Limb (tissue), 2 donors: Measurements from ENCODE around the gene LCNL1.

ENCODE experiments used
- DNase-seq, 2 donors: peaks; one replicate each; pipeline ENCODE4 v3.0.0-alpha.2; 2016; ENCODE audit errors: extremely low spot score in 2 of 2

The LCNL1 gene

DNA sequence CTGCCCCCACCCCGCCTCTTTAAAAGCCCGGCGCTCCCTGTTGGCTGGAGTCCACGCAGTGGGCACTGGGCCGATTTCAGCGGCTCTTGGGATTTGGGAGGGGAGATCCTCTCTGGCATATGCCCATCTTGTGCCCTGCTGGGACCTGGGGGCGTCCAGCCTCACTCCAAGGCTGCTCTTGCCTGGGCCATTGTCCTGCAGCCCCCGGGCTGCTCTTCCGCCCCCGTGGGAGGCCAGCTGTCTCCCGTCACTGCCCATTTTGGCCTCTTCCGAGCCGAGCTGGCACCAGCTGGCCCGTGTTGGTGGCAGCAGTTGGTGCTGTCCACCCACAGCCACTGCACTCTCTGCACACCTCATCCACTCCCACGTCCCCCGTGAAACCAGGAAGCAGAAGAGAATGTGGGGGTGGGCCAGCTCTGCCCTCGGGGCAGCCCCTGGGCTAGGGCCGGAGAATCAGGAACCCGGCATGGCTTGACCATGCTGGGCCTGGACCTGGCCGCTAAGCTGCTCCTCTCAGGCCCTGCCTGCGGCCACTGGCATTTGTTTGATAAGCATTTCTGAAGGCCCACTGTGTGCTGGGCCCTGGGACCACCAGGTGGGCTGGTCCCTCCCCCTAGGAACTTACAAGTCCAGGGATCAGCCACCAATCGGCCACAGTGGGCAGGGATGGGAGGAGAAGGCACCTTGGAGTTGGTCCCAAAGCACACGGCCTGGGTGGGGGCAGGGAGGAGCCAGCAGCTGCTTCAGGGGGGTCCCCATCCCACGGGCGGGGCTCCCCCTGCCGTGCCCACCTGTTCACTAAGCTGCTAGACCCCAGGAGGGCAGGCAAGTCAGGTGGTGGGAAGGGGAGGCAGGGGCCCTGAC, 35.5 kb upstream of the LCNL1 start:
- DNase-seq, result no peak

DNA sequence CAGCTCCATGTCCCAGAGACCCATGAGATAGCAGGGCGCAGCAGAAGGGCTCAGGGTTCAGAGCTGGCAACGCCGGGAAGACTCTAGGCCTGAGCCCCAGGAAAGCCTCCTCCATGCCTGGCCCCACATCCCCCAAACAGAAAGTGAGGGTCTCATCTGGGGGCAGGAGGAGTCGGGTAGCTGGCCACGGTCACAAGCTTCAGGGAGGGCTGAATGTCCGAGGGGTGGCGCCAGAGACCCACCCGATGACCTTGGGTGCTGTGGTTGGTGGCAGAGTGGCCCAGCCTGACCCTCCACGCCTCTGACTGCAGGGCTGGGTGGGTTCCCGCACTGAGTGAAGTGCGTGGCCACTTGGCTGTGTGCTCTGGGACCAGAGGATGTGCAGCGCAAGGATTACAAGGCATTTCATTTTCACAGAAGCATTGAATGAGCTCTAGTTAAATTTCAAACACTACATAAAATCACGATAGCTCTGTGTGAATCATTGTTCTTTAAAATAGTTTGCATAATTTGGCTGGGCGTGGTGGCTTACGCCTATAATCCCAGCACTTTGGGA, 34.8 kb upstream of the LCNL1 start:
- DNase-seq, result no peak

DNA sequence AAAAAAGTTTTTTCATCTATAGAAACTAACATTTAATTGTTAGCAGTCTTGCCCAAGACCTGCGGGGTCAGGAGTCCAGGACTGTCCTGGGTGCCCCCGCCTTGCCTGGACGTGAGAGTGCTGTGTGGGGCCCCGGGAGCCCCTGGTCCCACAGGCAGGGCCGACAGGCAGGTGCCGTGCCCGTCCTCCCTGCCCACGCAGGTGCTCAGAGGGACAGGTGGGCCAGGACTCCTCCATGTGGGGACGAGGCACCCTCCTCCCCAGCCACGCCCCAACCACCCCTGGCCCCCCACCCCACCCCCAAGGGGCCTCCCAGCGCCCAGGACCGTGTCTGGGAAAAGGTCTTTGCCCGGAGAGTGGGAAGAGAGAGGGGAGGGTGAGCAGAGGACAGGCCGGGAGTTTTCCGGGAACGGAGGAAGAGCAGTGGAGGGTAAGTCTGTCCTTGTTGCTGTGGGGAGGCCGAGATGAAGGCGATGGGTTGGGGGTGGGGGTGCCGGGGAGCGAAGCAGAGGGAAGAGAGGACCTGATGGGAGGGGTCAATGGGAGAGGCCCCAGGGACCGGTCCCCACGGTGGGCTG, 33.5 kb upstream of the LCNL1 start:
- DNase-seq, result no peak

DNA sequence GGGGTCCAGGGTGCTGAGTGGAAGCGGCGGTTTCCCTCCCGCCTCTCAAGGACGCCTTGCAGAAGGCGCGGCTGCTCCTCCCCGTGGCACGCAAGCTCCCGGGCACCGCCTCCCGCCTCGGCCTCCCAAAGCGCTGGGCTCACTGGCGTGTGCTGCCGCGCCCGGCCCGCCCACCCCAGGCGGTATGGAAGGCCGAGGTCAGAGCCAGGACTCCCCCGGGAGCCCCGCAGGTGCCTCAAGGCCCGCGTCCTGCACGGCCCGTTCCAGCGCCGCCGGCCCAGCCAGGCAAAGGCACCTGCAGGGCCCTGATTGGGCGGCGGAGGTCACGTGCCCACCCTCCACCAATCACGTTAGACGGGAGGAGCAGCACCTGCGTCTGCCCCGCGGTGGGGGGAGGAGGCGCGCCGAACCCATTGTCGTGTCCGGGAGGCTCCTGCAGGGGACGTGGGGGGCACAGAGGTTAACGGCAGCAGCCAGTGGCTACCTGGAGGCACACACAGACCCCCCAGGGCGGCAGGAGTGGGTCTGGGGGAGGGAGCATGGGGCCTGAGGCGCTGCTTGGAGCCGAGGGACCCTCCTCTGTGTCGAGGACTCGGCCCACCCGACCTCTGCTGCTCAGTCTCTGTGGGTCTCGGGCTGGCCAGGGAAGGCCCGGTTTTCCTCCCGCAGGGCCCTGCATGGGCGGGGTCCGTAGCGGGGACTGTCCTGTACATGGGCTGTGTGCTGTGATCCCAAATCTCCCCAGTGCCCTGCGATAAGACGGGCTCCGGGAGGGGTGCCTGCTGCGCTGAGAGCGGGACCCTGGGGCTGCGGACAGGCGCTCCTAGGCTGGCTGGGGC, 32.8 kb upstream of the LCNL1 start:
- peak; percentile 72 to 95 for DNase-seq

DNA sequence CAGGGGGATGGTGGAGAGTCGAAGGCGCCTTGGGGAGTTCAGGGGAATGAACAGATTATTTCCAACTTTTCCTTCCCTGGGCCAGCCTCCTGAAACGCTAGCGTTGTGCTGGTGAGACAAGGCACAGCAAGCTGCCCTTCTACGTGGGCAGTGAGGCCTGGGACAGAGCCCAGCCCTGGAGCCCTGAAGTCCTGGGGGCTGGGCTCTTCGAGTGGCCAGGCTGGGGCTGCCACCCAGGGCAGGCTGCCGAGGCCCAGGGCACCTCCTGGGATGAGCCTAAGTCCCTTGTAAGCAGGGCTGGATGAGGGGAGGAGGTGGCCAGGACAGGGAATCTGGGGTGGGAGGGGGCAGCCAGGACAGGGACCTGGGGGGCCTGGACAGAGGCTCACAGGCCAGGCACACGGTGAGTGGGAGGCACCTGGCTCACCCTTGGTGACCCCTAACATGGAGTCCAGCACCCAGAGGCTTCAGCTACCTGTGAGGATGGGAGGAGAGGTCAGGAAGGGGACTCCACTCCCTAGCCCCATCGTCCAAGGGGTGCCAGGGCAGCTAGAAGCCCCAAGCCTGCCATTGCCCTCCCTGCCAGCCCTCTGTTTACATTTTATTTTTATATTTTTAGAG, 32.0 kb upstream of the LCNL1 start:
- no peak for DNase-seq

DNA sequence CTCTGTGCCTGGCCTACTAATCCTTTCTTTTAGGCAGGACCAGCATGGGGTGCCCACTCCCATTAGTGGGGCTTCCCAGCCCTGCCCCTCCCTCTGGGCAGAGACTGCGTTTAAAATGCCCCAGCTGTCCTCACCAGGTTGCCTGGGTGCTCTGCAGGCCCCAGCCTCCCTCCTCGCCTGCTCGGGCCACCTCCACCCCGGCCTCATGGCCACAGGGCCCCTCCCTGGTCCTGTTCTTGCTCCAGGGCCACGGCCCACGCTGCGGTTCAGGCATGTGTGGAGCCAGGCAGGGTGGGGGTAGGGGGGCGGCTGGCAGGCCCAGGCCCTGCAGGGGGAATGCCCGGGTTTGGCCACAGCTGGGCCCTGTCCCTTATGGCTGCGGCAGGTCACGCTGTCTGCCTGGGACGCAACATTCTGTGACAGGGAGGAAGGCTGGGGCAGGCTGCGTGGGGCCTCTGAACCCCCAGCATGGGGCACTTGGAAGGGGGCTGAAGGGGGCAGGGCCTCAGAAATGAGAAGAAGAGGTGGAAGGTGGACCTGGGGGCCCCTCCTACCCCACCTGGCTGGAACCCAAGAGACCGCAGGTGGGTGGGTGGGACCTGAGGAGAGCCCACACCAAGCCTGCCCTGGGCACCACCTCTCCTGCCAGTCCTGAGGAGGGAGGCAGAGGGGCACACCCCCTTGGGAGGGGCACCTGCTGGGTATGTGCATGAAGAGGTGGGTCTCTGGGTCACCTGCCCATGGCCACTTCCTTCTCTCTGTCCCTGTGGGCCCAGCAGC, 31.1 kb upstream of the LCNL1 start, which contains the start of gene LCN12:
TSS of gene LCN12 (plus strand) at position 733 of the 780 bp plus-strand sequence. CDS start 55 bp downstream, outside the sequence.
- no peak for DNase-seq

DNA sequence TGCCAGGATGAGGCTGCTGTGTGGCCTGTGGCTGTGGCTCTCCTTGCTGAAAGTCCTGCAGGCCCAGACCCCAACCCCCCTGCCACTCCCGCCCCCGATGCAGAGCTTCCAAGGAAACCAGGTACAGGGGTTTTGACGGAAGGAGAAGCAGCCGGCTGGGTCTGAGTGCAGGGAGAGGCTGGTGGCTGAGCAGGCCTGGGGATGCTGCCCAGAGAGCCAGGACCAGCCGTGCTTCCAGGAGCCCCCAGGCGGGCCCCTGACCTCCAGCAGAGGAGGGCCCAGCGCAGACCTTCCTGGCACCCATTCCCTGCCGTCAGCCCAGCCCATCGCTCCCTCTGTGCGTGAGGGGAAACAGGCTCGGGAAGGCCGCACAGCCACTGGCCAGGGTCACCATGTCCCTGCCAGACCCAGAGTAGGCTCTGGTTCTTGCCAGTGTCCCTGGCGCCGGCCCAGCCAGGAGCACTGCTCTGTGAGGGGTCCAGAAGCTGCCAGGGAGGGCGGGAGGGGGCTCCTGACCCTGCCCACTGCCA, 30.4 kb upstream of the LCNL1 start:
- no peak for DNase-seq

DNA sequence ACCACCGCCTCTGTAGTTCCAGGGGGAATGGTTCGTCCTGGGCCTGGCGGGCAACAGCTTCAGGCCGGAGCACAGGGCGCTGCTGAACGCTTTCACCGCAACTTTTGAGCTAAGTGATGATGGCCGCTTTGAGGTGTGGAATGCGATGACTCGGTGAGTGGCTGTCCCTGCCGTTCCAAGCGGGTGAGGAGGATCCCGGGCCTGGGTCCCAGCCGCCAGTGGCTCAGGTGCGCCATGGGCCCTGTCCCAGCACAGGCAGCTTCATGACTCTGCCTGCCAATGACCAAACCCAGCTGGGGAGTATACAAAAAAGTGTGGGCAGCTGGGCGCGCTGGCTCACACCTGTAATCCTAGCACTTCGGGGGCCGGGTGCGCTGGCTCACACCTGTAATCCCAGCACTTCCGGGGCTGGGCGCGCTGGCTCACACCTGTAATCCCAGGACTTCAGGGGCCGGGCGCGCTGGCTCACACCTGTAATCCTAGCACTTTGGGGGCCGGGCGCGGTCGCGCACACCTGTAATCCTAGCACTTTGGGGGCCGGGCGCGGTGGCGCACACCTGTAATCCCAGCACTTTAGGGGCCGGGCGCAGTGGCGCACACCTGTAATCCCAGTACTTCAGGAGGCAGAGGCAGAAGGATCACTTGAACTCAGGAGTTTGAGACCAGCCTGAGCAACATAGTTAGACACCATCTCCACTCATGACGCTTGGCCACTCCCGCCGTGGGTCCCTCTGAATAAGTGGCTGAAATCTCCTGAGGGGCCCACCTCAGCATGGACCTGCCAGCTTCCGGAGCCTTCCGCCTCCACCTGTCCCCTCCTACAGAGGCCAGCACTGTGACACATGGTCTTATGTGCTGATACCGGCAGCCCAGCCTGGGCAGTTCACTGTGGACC, 29.7 kb upstream of the LCNL1 start:
- no peak for DNase-seq

DNA sequence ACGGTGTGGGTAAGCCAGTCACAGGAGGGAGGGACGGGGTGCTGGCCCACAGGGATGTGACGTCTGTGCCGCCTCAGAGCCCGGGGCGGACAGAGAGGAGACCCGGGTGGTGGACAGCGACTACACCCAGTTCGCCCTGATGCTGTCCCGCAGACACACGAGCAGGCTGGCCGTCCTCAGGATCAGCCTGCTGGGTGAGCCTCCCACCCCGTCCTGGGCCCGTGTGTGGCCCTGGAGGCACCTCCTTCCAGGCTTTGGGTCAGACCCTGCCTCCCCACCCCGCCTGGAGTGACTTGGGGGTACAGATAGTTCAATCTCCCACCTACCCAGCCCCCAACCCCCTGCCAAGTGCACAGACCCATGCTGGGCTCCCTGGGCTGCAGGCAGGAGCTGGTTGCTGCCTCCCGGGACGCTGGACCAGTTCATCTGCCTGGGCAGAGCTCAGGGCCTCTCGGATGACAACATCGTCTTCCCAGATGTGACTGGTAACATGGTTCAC, 29.0 kb upstream of the LCNL1 start:
- no peak for DNase-seq

DNA sequence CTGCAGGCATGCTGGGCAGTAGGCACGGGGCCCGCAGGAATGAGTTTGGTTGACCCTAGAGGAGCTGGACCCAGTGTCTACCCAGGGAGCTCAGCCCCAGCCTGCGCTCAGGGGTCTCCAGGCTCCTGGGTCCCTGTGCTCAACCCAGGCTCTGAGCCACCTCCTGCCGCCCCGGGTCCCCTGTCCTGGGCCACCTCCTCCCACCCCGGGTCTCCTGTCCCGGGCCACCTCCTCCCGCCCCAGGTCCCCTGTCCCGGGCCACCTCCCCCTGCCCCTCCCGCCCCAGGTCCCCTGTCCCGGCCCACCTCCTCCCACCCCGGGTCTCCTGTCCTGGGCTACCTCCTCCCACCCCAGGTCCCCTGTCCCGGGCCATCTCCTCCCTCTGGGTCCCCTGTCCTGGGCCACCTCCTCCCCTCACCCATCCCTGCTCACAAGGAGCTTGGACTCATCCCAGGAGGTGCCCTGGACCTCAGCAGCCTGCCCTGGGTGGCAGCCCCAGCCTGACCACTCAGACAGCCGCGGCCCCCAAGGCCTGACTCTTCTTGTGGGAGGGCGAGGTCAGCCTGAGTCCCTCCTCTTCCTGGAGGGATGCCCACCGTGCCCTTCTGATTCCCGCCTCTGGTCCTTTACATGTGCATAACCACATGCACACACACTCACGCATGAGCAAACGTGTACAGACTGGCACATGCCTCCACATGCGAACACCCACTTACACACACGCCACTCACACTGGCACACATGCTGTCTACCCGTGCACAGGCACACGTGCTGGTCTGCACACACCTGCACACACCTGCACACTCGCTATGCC, 28.3 kb upstream of the LCNL1 start:
- DNase-seq, result no peak

DNA sequence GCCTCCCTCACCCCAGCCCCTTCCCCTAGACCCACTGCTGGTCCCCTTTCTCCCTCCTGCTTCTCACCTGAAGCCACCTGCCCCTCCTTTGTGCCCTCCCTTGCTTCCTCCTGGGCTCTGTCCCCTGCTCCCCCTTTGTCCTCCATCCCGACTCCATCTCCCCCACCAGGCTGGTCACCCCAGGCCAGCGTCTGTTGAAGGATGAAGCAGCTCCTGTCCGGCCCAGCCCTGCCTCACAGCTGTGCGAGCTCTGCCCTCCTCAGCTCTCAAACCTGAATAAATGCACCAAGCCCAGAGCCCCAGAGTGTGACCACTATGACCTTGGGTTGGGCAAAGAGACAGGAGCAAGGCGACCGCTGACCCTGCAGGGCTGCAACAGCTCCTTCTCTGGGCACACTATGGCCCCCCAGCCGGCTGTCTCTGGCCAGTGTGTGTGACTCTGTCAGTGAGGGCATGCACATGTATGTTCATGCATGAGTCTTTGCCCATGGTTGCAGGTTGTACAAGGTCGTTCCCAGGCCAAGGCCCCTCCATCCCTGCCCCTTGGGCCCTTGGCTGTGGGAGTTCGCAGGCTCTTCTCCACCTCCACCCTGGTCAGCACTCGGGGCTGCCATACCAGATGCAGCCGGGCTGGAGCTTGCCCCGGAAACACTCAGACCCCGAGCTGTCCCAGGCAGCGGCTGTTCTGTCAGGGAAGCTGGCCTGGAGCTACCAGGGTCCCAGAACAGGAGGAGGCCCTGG, 27.4 kb upstream of the LCNL1 start:
- DNase-seq, result no peak

DNA sequence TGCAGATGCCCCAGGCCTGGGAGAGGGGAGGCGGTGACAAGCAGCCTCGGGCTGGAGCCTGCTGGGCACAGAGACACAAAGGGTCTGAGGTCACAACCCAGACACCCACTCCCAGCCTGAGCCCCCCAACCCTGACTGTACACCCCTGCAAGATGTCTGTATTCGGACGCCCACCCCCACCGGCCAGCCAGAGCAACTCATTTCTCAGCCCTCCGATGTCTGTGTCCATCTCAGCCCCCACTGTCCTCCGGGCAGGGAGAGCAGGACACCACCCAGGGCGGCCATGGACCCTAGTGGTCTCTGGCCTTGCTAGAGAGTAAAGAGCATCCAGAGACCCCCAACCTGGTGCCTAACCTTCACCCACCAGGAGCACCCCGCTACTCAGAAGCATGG, 26.9 kb upstream of the LCNL1 start:
- DNase-seq, result no peak

DNA sequence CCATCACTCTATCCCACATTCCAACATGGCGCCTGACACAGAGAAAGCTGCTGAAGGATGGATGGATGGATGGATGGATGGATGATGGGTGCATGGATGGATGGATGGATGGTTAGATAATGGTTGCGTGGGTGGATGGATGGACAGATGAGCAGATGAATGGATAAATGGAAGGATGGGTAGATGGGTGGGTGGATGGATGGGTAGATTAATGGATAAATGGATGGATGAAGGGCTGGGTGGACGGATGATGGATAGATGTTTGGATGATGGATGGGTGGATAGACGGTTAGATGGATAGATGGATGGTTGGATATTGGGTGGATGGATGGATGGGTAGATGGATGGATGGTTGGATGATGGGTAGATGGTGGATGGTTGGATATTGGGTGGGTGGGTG, 26.2 kb upstream of the LCNL1 start:
- no peak for DNase-seq

DNA sequence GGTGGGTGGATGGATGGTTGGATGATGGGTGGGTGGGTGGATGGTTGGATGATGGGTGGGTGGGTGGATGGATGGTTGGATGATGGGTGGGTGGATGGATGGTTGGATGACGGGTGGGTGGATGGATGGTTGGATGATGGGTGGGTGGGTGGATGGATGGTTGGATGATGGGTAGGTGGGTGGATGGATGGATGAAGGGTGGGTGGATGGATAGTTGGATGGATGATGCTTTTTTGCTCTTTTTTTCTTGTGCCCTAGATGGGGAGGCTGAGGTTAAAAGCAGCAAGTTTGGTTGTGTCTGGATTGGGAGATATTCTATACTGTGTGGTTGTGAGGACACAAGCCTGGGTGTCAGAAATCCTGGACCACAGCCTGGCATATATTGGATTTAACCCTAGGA, 25.3 kb upstream of the LCNL1 start:
- no peak for DNase-seq

DNA sequence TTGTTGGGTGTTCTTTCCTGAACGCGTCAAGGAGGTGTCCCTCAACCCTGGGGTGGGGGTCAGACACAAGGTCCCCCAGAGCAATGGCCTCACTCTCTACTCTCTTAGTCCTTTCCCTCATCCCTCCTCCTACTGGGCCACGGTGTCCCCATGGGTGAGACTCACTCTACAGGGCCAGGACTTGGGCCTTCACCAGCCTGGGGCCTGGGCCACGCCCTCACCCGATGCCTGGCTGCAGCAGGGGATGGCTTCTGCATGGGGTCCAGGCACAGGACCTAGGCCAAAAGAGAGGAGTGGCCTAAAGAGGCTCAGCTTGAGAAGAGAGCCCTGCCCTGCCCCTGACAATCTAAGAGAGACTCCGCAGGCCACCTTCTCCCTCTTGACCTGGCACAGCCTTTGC, 24.9 kb upstream of the LCNL1 start:
- DNase-seq, result no peak

DNA sequence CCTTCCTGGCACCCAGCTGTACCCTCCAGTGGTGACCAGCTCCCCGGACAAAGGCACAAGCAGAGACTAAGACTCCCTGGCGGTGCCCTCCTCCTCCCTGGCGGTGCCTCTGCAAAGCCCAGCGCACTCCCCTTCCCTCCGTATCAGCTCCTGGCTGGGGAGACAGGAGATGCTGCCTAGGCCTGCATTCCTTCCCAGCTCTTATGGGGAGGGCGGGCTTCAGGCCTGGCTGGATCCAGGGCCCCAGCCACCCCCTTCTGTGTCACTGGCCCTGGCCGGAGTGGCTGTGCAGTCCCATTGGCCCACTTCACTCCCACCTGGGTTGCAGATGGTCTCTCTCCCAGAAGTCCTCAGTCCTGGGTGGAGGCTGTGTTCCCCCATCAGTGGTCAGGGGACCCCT, 24.3 kb upstream of the LCNL1 start:
- no peak for DNase-seq
